HG02885 (cell line): ENCODE measurements around the gene FLAD1.

Source experiments
- ATAC-seq: cut with Tn5 transposase; IDR thresholded peaks from one replicate; pipeline ENCODE4 v1.9.1; 2021; ENCODE audit warnings: mild to moderate bottlenecking; ENCODE audit not compliant: unreplicated experiment, poor library complexity

FLAD1 gene

GRCh38 chr1:155014709-155015508 lies 31.8 kb downstream of the FLAD1 start:
- no peak for ATAC-seq

DNA sequence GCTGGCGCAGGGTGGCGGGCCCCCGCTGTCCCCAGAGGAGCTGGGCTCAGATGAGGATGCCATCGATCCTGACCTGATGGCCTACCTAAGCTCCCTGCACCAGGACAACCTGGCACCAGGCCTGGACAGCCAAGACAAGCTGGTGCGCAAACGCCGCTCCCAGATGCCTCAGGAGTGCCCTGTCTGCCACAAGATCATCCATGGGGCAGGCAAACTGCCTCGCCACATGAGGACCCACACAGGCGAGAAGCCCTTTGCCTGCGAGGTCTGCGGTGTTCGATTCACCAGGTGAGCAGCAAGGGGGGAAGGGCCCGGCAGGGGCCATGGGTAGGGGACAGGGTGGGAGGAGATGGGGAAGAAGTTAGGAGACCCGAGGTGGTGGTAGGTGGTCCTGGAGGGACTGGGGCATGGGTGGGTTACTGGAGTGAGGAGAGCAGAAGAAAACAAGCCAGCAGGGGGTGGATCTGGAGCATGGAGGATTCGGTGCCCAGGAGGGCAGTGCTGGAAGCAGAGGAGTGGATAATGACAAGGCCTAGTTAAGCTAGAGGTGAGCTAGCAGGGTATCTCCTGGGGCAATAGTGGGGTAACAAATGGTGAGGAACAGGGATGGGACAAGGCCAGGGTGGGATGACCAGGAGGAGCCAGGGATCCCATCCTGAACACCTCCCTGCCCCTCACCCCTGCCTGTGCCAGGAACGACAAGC lies 32.5 kb downstream of the FLAD1 start:
- no peak for ATAC-seq

GRCh38 chr1:155016231-155016831 lies 33.2 kb downstream of the FLAD1 start:
- ATAC-seq = no peak

- ATAC-seq = peak; percentile 84
These were observed 34.1 kb downstream of the FLAD1 start for GRCh38 chr1:155017041-155017945.

GRCh38 chr1:155017946-155018316 lies 34.8 kb downstream of the FLAD1 start:
- ATAC-seq = no peak

DNA sequence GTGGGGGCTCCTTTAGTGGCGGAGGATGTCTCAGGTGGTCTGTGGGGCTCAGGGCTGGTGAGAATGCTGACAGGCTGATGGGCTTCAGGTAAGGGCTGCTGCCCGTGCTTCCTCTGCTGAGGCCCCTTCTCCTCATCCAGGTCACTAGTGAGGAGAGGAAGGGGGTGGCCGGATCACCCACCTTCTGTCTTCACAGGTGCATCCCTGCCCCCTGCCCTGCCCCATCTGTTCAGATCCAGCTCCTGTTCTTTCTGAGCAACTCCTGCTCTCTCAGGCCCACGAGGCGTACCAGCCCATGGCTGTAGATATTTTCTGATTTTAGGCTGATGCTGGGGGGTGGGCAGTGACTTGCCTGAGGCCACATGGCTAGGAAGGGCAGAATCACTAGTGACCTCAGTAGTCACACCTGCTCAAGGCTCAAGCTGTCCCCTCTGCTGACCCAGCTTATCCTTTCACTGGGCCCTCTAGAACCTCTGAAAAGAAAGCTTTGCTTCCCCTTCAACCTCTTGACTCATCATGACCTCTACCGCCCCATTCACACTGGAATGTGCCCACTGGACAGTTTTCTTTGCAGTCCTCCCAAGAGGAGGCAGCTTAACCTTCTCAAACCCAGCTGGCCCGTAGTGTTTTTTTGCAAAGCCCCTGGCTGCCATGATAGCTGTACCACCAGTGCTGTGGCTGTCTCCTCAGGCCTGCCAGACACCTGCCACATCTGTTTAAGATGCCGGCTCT lies 35.6 kb downstream of the FLAD1 start:
- ATAC-seq = no peak

DNA sequence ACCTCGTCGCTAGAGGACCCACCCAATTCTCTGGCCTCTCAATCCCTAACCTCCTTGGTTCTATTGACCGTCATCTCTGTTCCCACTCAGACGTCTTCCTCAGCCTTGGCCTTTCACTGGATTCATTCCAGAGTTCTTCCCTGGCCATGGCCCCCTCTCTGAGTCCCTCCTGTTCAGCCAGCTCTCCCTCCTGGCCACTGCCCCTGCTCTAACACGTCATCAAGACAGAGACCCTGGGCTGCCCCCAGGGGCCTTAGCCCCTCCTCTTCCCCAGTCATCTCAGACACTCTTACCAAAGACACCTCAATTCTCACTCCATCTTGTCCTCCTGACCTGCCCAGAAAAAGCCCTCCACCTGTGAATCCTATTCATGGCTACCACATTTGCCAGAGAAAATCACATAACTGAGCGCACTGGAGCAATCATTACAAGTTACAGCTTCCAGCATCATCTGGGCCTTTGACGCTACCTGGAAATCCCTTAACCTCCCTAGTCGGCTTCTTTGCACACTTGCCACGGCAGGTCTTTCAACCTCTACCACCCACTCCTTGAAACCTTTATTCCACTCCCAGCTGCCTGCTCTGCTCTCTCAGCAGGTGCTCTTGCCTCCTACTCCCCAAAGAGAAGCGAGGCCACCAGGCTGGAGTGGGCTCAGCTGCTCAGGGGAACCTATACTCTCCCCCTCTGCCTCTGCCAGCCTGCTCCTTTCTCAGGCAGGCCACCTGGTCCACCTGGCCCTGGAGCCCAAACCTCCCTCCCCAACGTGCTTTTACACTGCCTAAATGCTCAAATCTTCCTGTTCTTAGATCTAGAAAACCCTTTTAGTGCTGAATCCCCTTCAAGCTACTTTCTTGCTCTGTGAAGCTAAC lies 36.5 kb downstream of the FLAD1 start:
- no peak for ATAC-seq

DNA sequence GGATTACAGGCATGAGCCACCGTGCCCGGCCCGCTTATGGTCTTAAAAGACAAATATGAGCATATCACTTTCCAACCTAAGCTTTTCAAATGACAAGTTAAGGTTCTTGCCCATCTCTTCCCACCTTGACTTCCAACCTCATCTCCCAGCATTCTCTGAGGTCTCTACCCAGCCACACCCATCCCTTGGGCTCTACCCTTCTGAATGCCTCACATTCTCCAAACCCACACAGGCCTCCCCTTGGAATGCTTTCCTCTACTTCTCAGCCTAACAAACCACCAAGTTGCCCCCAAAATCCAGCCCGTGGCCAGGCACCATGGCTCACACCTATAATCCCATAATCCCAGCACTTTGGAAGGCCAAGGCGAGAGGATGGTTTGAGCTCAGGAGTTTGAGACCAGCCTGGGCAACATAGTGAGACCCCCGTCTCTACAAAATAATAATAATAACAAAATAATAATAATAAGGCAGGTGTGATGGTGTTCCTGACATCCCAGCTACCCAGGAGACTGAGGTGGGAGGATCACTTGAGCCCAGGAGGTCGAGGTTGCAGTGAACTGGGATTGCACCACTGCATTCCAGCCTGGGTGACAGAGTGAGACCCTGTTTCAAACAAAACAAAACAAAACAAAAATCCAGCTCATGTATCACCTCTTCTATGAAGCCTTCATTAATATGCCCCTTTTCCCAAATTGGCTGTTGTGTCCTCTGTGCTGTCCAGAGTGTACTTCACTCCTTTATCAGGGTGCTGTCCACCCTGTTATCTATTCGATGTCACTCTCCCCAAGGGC lies 39.2 kb downstream of the FLAD1 start:
- ATAC-seq = no peak

DNA sequence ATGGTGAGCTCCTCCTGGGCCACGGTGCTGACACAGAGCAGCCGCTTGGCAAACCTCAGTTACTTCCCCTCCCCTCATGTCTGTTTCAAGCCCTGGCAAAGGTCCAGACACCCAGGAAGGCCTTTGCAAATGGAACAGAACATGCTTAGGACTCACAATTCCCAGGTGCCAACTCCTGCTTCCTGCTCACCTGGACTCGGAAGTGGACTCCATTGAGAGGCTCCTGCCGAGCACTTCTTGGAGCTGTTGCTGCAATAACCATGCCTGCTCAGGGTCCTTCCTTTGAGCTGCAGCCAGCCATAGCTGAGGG lies 39.7 kb downstream of the FLAD1 start:
- ATAC-seq = no peak

- ATAC-seq = no peak
These were observed 40.5 kb downstream of the FLAD1 start for GRCh38 chr1:155023627-155024026.

- ATAC-seq = no peak
These were observed 41.2 kb downstream of the FLAD1 start for GRCh38 chr1:155024315-155024714.

DNA sequence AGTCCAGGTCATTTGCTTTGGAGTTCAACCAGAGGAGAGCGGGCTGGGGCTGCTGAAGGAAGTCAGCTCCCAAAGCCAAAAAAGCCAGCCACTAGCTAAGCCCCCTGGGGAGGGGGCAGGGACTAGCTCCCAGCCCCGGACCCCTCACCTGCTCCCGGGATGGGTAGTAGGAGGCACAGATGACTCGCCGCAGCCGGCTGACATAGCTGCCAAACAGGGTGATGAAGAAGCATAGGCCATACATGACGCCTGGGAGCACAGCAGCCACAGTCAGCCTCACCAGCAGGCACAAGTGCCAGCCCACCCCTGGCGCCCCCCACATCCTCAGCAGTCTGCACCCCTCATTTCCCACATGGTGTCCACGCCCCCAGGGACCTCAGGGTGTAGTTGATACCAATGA lies 43.0 kb downstream of the FLAD1 start:
- ATAC-seq = no peak

DNA sequence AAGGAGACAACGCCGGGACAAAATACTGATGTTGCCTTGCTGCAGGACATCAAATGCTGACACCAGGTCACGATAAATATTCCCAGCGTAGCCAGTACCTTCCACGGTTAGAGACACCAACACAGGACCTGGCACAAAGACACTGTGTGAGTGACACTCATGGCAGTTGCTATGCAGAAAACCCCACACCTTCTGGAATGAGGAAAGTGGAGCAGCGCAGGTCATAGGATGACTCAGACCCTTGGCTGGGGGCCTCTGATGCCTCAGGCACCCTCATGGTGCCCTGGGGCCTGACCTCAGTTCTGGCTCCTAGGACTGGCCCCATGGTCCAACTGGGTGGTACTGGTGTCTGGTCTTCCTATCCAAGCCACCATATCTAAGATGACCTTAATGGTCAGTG lies 43.4 kb downstream of the FLAD1 start:
- no peak for ATAC-seq

GRCh38 chr1:155029513-155030242 lies 46.5 kb downstream of the FLAD1 start:
- ATAC-seq = no peak

- no peak for ATAC-seq
These were observed 47.2 kb downstream of the FLAD1 start for GRCh38 chr1:155030243-155030795.

DNA sequence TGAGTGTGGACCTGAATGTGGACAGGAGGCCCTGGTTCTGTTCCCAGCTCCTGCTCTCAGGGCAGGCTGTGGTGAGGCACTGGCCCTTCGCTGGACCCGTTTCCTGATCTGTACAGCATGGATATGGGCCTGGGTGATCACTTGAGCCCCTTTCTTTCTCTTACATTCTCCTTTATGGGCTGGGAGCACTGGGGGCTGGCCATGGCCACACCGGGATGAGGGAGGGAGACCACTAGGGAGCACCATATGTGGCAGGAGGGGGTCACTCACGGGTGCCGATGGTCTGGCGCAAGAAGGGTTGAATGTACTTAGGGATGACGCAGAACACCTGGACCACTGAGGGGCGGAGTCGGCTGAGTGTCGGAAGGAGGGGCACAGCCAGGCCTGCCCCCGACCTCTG lies 47.8 kb downstream of the FLAD1 start:
- ATAC-seq = no peak

- ATAC-seq = no peak
These were observed 49.7 kb downstream of the FLAD1 start for GRCh38 chr1:155032886-155033285.
